Measurements from ENCODE around the gene STAT2.

GRCh38 chr12:56358836-56359532 lies 923 bp downstream of the STAT2 start:
- TF ChIP-seq EZH2 (IDR thresholded peaks at IDR 0.05) (no peak), POLR2AphosphoS5 (IDR thresholded peaks at IDR 0.05; ENCODE audit: borderline replicate concordance, low read depth, low read length) (no peak)

All from SK-N-MC (cell line).